Immature natural killer cell (primary cell): ENCODE data around the gene OR2S2. TPM values are rescaled to one million over a fixed set of nuclear protein-coding genes. Genes with fewer than 3 reads are reported as not detected.

Experiments used
- DNase-seq, 3 donors: peaks; one replicate each; pipeline ENCODE4 v3.0.0; 2022; ENCODE audit warnings: mixed read lengths in 1 of 3
- H3K27ac Mint-ChIP-seq, 6 donors: one replicate each; pipeline ENCODE4 v1.8.0; 2020; ENCODE audit warnings: mixed read lengths in 6 of 6, mild to moderate bottlenecking in 5 of 6, inconsistent platforms in 4 of 6, moderate library complexity in 3 of 6
- H3K27me3 Mint-ChIP-seq, 3 donors: one replicate each; pipeline ENCODE4 v1.8.0; 2020 to 2021; ENCODE audit warnings: low read depth in 3 of 3, mild to moderate bottlenecking in 3 of 3, mixed read lengths in 3 of 3, moderate library complexity in 3 of 3, inconsistent platforms in 1 of 3
- H3K36me3 Mint-ChIP-seq, 3 donors: one replicate each; pipeline ENCODE4 v1.8.0; 2020; ENCODE audit warnings: mixed read lengths in 3 of 3, inconsistent platforms in 2 of 3, mild to moderate bottlenecking in 2 of 3
- H3K4me1 Mint-ChIP-seq, 2 donors: one replicate each; pipeline ENCODE4 v1.8.0; 2020; ENCODE audit warnings: inconsistent platforms in 2 of 2, mild to moderate bottlenecking in 2 of 2, mixed read lengths in 2 of 2, moderate library complexity in 1 of 2
- H3K4me3 Mint-ChIP-seq, 5 donors: one replicate each; pipeline ENCODE4 v1.8.0; 2020; ENCODE audit warnings: mild to moderate bottlenecking in 5 of 5, mixed read lengths in 5 of 5, inconsistent platforms in 3 of 5, moderate library complexity in 3 of 5
- H3K9me3 Mint-ChIP-seq, 6 donors: one replicate each; pipeline ENCODE4 v1.8.0; 2020; ENCODE audit warnings: mild to moderate bottlenecking in 6 of 6, mixed read lengths in 6 of 6, inconsistent platforms in 4 of 6, moderate library complexity in 3 of 6
- polyA plus RNA-seq, 3 donors: library from polyadenylated mRNA; unstranded; fragments of 300-500 nt; fragmentation: Illumina TruSeq; gene quantifications; one replicate each; pipeline ENCODE4 v1.2.3, GENCODE V29; 2021

The OR2S2 gene
- polyA plus RNA-seq, 3 donors from 2014 or later, result not detected

DNA sequence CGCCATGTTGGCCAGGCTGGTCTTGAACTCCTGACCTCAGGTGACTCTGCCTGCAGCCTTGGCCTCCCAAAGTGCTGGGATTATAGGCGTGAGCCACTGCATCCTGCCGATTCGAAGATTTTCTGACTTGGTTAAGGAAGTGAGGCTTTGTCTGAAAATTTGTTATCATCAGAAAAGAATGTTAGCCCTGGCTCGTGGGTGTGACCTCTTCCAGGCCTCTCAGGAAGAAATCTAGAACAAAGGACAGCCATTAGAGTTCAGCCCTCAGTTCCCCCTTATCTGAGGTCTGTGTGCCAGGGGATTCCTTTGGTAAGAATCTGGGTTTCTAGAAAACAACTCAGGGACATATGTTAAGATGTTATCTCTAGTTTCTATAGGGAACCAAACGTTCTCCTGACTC is 6.2 kb downstream of the OR2S2 start:
- no peaks in the 10 kb centered on the region for H3K36me3 Mint-ChIP-seq
- peaks cover 0 to 2% (median 0%) of the 10 kb centered on the region in 6 donors for H3K9me3 Mint-ChIP-seq
- H3K27me3 Mint-ChIP-seq, result peaks cover 0 to 5% (median 2%) of the 10 kb centered on the region in 3 donors
- no peak overlapping the region for H3K4me3 Mint-ChIP-seq
- no peaks in the 10 kb centered on the region for H3K4me1 Mint-ChIP-seq
- no peak for DNase-seq
- no peak overlapping the region for H3K27ac Mint-ChIP-seq

DNA sequence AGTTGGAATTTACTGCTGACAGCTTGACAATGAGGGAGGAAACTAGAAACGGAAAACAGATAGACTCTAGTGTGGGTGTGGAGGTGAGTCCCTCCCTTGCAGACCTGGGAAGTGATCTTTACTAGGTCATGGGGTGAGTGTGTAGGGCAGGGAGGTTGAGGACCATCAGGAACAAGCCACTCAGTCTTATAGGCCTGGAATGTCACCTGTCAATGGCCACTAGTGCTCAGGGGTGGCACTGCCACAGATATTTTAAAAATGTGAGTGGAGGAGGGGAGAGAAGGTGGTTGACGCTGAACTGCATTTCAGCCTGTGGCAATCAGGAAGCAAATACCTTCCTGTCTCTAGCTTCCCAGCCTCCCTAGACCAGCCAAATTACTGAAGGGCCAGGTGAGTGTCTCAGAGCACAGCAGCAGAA is 9.0 kb downstream of the OR2S2 start:
- Mint-ChIP-seq H3K4me3 (no peak overlapping the region), H3K36me3 (no peaks in the 10 kb centered on the region), H3K9me3 (peaks cover 0 to 2% (median 0%) of the 10 kb centered on the region in 6 donors), H3K27ac (no peak overlapping the region), H3K4me1 (peaks cover 0 to 8% of the 10 kb centered on the region in 2 donors), H3K27me3 (peaks cover 0 to 10% (median 5%) of the 10 kb centered on the region in 3 donors)
- no peak for DNase-seq

DNA sequence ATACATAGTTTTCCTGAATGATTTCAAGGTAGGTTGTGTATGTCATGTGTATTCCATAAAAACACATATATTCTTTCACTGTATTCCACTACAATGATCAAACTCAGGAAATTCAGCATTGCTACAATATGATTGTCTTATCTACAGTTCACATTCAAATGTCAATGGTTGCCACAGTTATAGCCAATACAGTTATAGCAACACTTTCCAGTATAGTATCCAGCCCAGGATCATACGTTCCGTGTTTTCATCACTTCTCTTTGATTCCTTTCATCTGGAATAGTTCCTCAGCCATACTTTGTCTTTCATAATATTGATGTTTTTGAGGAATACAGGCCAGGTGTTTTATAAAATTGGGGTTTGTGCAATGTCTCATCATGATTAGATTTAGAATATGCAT is 9.5 kb downstream of the OR2S2 start:
- Mint-ChIP-seq H3K27ac (no peak overlapping the region), H3K9me3 (peaks cover 0 to 2% (median 0%) of the 10 kb centered on the region in 6 donors), H3K4me3 (no peak overlapping the region), H3K27me3 (peaks cover 2 to 10% (median 5%) of the 10 kb centered on the region in 3 donors), H3K36me3 (no peaks in the 10 kb centered on the region), H3K4me1 (peaks cover 0 to 8% of the 10 kb centered on the region in 2 donors)
- no peak for DNase-seq

DNA sequence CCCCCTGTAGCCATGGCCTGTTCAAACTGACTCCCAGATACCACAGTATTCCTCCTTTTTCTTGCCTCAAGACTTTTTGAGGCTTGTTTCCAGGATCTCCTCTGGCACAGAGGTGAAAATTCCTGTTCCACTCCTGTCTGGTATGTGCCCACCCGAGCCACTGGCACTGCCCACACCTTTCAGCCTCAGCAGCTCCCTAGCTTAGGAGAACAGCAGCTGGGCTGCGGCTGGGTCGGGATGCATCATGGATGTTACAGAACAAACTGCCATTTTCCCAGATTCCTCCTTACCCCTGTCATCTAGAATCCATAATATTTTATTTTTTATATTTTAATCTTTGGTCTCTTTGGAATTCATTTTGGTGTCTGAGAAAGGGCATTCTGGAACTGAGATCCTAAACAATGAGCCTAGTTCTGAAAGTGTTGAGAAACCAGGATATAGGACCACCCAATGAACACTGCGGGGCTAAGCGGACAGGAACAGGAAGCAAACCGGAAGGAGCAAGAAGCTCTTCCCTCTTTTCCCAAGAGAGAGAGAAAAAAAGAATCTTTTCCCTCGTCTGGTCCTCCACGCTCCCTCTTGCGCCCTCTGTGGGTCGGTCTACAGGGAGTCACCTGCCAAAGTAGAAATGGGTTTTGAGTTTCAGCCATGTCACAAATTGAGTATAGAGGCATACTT is 12.5 kb downstream of the OR2S2 start:
- no peak overlapping the region for H3K27ac Mint-ChIP-seq
- no peak overlapping the region for H3K4me3 Mint-ChIP-seq
- H3K4me1 Mint-ChIP-seq, result peaks cover 0 to 8% of the 10 kb centered on the region in 2 donors
- DNase-seq, result peak; percentile 8 to 14 (median 14)
- peaks cover 2 to 10% (median 3%) of the 10 kb centered on the region in 3 donors for H3K27me3 Mint-ChIP-seq
- H3K9me3 Mint-ChIP-seq, result no peaks in the 10 kb centered on the region
- no peaks in the 10 kb centered on the region for H3K36me3 Mint-ChIP-seq

DNA sequence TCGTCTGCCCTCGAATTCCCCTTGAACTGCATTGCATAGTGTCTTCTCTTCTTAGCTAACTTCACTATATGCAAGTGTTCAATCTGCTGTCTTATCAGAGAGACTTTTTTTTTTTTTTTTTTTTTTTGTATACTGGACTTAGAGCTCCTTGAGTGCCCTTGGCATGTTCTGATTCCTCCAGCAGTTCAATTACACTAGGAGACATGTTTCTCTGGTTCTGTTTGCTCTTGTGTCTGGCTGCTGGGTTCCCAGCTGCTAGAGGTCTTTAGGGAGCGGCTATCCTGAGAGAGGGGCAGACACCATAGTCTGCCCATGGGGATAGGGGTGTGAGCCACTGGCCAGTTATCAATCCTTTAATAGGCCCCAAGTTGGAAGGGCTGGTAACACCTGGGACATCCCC is 13.1 kb downstream of the OR2S2 start:
- Mint-ChIP-seq H3K27ac (no peak overlapping the region), H3K27me3 (peaks cover 0 to 8% (median 2%) of the 10 kb centered on the region in 3 donors), H3K4me1 (peaks cover 0 to 8% of the 10 kb centered on the region in 2 donors), H3K9me3 (no peaks in the 10 kb centered on the region), H3K36me3 (no peaks in the 10 kb centered on the region), H3K4me3 (no peak overlapping the region)
- no peak for DNase-seq

DNA sequence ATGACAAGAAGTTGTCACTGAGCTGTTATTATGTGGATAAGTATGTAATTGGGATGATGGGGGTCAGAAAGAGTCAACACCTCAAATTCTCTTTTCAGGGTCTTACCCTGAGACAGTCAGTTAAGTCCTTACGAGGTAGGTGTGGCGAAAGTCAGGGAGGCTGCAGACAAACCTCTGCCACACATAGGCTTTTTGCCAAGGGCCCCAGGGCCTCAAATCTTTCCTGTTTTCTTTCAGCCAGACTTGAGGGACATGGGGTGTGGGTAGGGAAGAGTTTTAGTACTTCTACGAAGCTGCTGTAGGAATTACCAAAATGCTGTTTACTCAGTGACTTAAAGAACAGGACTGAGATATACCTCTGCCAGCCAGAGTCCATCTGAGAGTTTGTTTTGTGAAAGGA is 13.8 kb downstream of the OR2S2 start:
- Mint-ChIP-seq H3K4me1 (peaks cover 0 to 8% of the 10 kb centered on the region in 2 donors), H3K4me3 (no peak overlapping the region), H3K9me3 (no peaks in the 10 kb centered on the region), H3K27ac (no peak overlapping the region), H3K36me3 (no peaks in the 10 kb centered on the region), H3K27me3 (peaks cover 0 to 8% (median 2%) of the 10 kb centered on the region in 3 donors)
- no peak for DNase-seq

DNA sequence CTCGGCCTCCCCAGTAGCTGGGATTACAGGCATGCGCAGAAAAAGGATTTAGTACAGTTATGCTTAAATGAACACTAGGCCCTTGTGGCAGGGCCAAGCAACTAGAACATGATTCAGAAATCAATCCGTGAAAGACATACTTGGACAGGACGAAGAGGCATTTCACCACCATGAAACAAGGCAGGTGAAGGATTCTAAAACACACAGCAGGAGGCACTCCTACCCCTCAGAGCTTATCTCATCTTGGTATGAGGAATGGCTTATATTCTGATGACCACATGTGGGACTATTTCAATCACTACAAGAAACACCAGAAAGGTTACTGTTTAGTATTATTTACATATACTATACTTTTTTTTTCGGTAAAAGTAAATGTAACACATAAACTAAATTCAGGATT is 15.7 kb downstream of the OR2S2 start:
- H3K4me1 Mint-ChIP-seq, result peaks cover 0 to 8% of the 10 kb centered on the region in 2 donors
- H3K27ac Mint-ChIP-seq, result no peak overlapping the region
- no peaks in the 10 kb centered on the region for H3K9me3 Mint-ChIP-seq
- no peak for DNase-seq
- no peak overlapping the region for H3K4me3 Mint-ChIP-seq
- peaks cover 0 to 8% (median 2%) of the 10 kb centered on the region in 3 donors for H3K27me3 Mint-ChIP-seq
- no peaks in the 10 kb centered on the region for H3K36me3 Mint-ChIP-seq

DNA sequence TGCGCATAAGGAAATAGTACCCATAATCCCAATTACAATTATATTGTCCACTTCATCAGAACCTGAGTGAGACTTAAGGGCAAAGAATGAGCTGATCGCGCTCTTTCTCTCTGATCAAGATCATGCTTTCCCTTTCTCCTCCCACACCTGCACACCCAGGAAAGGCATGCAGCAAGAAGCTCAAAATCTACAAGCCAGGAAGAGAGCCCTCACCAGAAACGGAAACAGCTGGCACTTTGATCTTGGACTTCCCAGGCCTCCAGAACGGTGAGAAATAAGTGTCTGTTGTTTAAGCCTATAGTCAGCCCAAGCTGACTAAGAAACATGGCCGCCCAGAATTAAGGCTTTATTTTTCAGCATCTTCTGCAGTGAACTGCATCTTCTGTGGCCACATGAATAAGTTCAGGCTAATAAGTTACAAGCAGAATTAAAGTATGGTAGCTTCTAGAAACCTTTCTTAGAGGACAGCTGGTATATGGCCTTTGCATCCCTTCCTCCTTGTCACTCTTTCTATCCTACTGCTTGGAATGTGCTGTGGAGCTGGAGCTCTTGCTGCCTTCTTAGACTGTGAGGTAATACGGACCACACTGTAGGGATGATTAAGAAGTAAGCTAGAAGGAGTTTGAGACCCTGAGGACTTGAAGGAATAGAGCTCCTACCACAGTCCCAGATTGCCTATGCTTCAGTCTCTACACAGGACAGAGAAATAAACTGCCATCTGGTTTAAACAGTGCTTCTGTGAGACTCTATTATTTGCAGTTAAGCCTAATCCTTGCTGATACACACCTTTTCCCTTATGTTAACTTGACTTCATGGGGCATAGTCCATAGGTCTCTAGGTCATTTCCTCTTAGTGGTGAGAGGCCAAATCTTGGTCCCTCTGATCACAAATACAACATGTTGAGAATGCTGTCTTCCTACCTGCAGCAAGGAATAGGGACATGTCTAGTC is 17.2 kb downstream of the OR2S2 start:
- no peak for DNase-seq
- H3K36me3 Mint-ChIP-seq, result no peaks in the 10 kb centered on the region
- H3K4me3 Mint-ChIP-seq, result no peak overlapping the region
- peaks cover 0 to 7% (median 2%) of the 10 kb centered on the region in 3 donors for H3K27me3 Mint-ChIP-seq
- H3K27ac Mint-ChIP-seq, result no peak overlapping the region
- H3K4me1 Mint-ChIP-seq, result peaks cover 0 to 4% of the 10 kb centered on the region in 2 donors
- H3K9me3 Mint-ChIP-seq, result no peaks in the 10 kb centered on the region

DNA sequence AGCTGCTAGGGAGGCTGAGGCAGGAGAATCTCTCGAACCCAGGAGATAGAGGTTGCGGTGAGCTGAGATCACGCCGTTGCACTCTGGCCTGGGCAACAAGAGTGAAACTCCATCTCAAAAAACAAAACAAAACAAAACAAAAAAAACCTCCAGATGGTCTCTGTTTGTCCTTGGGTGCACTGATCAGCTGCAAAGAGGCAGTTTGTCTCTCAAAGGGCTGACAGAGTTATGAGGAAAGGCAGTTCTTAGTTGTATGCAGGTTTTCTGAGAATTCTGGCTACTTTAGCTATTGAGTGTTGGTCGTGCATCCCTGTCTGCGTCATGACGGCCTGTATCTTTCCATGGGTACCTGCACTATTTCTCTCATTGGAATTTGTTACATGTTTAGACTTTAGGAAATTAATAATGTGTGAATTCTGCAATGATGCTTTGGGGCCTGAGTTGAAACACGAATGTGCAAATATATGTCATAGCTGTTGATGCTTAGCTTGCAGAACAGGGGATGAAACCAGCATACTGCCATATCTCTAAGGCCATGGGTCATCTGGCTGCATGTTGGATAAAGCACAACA is 18.2 kb downstream of the OR2S2 start:
- Mint-ChIP-seq H3K27me3 (peaks cover 0 to 3% (median 2%) of the 10 kb centered on the region in 3 donors), H3K36me3 (no peaks in the 10 kb centered on the region), H3K4me3 (no peak overlapping the region), H3K27ac (no peak overlapping the region), H3K4me1 (no peaks in the 10 kb centered on the region), H3K9me3 (no peaks in the 10 kb centered on the region)
- DNase-seq, result no peak

DNA sequence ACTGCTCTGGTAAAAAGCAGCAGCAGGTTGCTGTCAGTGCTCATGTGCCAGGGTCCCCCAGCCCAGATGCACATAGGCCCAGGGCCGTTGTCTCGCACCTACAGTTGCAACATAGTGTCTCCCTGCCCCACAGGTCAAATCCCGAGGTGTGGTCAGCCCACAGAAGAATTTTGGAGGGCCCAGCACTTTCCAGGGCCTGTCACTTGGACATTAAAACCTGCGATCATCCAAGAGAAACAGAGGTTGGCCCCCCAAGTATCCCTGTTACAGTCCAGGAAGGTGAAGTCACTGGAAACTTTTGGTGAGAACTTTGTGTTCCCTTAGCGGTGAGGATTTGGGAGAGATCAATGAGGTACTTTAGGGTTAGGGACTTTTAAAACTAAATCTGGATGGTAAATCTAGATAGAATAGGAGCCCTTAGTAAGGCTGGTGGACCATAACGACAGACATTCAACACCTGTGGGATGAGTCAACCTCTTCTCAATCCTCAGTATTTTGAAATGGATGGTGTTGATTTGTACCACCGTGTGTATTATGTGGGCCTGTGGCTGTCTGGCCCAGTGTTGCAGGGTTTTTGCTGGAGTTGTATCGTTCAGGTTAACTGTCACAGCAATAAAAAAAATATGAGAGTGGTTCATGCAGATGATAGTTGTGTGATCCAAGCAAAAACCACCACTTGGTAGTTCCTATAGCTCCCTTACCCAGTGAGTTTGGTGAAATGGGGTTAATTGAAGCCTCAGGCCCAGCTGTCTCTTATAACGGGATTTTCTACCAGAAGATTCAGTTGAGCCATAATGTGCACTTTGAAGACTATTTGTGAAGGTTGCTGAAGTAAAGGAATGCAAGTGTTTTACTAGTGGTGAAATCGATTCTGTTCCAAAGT is 19.2 kb downstream of the OR2S2 start:
- peaks cover 0 to under 1% (median 0%) of the 10 kb centered on the region in 3 donors for H3K27me3 Mint-ChIP-seq
- no peak overlapping the region for H3K27ac Mint-ChIP-seq
- no peak for DNase-seq
- no peaks in the 10 kb centered on the region for H3K36me3 Mint-ChIP-seq
- H3K9me3 Mint-ChIP-seq, result no peaks in the 10 kb centered on the region
- H3K4me3 Mint-ChIP-seq, result no peak overlapping the region
- H3K4me1 Mint-ChIP-seq, result no peaks in the 10 kb centered on the region

DNA sequence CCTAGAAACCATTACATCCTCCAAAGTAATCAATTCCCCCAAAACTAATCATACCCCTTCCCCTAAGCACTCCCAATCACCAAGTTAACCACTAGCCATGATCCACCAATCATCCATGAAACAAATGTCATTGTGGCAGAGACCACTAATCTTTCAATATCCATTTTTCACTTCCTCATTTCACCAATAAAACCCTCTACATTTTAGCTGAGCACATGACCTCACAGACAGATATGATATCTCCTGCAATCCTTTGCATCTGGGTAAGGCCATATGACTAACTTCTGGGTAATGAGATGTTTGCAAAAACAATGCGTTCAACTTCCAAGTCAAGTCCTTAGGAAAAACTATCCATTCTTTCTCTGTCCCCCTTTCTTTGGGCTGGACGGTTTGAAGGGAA is 20.7 kb downstream of the OR2S2 start:
- no peaks in the 10 kb centered on the region for H3K9me3 Mint-ChIP-seq
- DNase-seq, result no peak
- peaks cover 0 to 1% (median 0%) of the 10 kb centered on the region in 3 donors for H3K27me3 Mint-ChIP-seq
- H3K4me1 Mint-ChIP-seq, result peaks cover 0 to 5% of the 10 kb centered on the region in 2 donors
- H3K27ac Mint-ChIP-seq, result no peak overlapping the region
- no peaks in the 10 kb centered on the region for H3K36me3 Mint-ChIP-seq
- no peak overlapping the region for H3K4me3 Mint-ChIP-seq

DNA sequence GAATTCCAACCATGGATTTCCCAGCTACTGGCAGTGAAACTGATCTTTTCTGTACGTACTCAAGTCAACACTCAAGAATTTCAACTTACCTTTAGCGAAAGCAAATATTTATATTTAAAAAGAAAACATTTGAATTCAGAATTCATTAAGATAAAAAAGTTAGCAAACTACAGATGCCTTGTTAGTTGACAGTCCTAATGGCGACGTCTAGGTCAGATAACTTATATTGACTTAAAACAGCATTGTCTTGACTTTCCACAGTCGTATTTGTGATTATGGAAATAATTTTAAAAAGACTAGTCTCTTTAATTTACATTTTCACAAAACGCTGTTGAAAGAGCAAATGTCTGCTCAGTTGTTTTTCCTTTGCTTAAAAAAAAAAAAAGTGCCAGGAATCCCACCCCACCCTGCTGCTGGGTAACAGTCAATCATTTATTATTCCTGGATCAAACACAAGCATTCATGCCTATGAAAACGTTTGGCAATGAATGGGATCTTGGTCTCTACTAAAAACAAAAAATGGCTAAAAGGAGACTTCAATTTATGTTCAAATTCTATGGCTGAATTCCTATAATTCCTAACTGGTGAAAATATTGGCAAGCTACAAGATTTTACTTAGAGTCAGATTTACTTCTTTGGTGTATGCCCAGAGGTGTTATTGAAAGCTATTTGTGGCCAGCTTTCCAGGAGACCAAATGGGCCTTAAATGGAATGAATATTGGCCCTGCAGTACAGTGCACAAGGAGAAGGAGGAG is 22.0 kb downstream of the OR2S2 start:
- Mint-ChIP-seq H3K4me3 (no peak overlapping the region), H3K36me3 (no peaks in the 10 kb centered on the region), H3K27ac (no peak overlapping the region), H3K27me3 (peaks cover 0 to 3% (median 1%) of the 10 kb centered on the region in 3 donors), H3K9me3 (no peaks in the 10 kb centered on the region), H3K4me1 (peaks cover 0 to 5% of the 10 kb centered on the region in 2 donors)
- DNase-seq, result no peak
